ENCODE measurements around the gene ZNF385B. TPM values are rescaled to one million over a fixed set of nuclear protein-coding genes. Genes with fewer than 3 reads are reported as not detected.

ZNF385B gene
- total and polyA plus RNA-seq, 9 of the 15 experiments (the other 6 are each of a cell fraction or from before 2014, with no cell fraction given) = 0.50 TPM; not detected in 8

GRCh38 chr2:179876266-179876665, 14.9 kb upstream of the ZNF385B start:
- CTCF ChIA-PET (ENCODE audit: low intra/inter-chr PET ratio) = no interaction called here
- ATAC-seq (0 out of 3 replicates have a peak, but pooled peaks have one; percentile 39), FAIRE-seq (no peak), DNase-seq (ENCODE audit: extremely low read depth in 1 of 4, low spot score in 3 of 4) (no peak)
- intact Hi-C loops (cut with micrococcal nuclease) (no loop called here), in situ Hi-C loops (cut with MboI) (no loop called here)
- no peaks in the 10 kb centered on the region for H3K27me3 ChIP-seq (ENCODE audit: control insufficient read depth in 2 of 2, insufficient read depth in 2 of 2, low read length in 2 of 2)
- no peaks in the 10 kb centered on the region for H3K36me3 ChIP-seq (ENCODE audit: control insufficient read depth, insufficient read depth, low read length)
- H3K27ac ChIP-seq (ENCODE audit: extremely low read depth, low read depth, low read length) = no peak overlapping the region
- no TSS peak for BruUV-seq (replicated peaks)
- H4K20me1 ChIP-seq (replicated peaks; ENCODE audit: control insufficient read depth, insufficient read depth, low read length) = no peaks in the 10 kb centered on the region
- H2AFZ ChIP-seq (ENCODE audit: low read depth, low read length) = no peak overlapping the region
- no peak overlapping the region for H3K4me2 ChIP-seq (ENCODE audit: insufficient read depth, low read length)
- H3K4me1 ChIP-seq (replicated peaks in 1 of 2; ENCODE audit: control insufficient read depth in 2 of 2, insufficient read depth in 2 of 2, low read length in 2 of 2) = no peaks in the 10 kb centered on the region
- WGBS (ENCODE audit: insufficient coverage, low coverage, missing lambda C conversion rate) = 4% methylated on average over 1 of the region's 1 CpG
- H3K4me3 ChIP-seq = no peak overlapping the region
- no peak overlapping the region for H3K9ac ChIP-seq (ENCODE audit: insufficient read depth in 1 of 2, low read depth in 2 of 2, low read length in 2 of 2)
- POLR2A ChIA-PET = interaction anchor here (0.6 kb wide), 1 partner anchor 1083 kb away, joined by 4 read pairs; no protein-coding TSS in a partner anchor
- no peaks in the 10 kb centered on the region for H3K9me1 ChIP-seq (ENCODE audit: control insufficient read depth, insufficient read depth, low read length)
- H3K79me2 ChIP-seq (ENCODE audit: control insufficient read depth, insufficient read depth, low read length) = no peaks in the 10 kb centered on the region
- TF ChIP-seq SRSF1 (IDR thresholded peaks at IDR 0.05; ENCODE audit: low read depth, low read length) = no peak
- no peak for TF ChIP-seq PBX2 (CRISPR knock-in tag; IDR thresholded peaks at IDR 0.05; ENCODE audit: low read depth)
- no peak for TF ChIP-seq PBX2 (tag; conservative IDR thresholded peaks at IDR 0.05; ENCODE audit: low read depth)
- no peak for TF ChIP-seq HMG20A (CRISPR knock-in tag; conservative IDR thresholded peaks at IDR 0.05)
- TF ChIP-seq KHSRP (IDR thresholded peaks at IDR 0.05) = no peak
- no peak for TF ChIP-seq TEAD1 (CRISPR knock-in tag; IDR thresholded peaks at IDR 0.05)
- no peak for TF ChIP-seq ZNF507 (tag; conservative IDR thresholded peaks at IDR 0.05)
- TF ChIP-seq CBX5 (IDR thresholded peaks at IDR 0.05; ENCODE audit: borderline replicate concordance, low read depth) = no peak
- no peaks in the 10 kb centered on the region for H3K9me3 ChIP-seq (replicated peaks; ENCODE audit: control insufficient read depth, insufficient read depth, low read depth, low read length)
